Activated CD4-positive, alpha-beta T cell treated with anti-CD3 and anti-CD28 coated beads, Interleukin-2, amount 50 U/mL, for 16 hours (primary cell): ENCODE data around the gene ARL1.
"Not testable (repeated sequence)": the region's sequence is repeated elsewhere in the genome, so short reads cannot be mapped to it uniquely, and the experiment has no call there.

Source experiments
- DNase-seq: peaks from one replicate; pipeline ENCODE4 v3.0.0-alpha.2; 2020

Gene ARL1

GRCh38 chr12:101407436-101408345 is at the start of gene ARL1:
ARL1 (minus strand) TSS chr12:101407772; CDS start chr12:101407645, 127 bp downstream.
- DNase-seq: peak; percentile 77

DNA sequence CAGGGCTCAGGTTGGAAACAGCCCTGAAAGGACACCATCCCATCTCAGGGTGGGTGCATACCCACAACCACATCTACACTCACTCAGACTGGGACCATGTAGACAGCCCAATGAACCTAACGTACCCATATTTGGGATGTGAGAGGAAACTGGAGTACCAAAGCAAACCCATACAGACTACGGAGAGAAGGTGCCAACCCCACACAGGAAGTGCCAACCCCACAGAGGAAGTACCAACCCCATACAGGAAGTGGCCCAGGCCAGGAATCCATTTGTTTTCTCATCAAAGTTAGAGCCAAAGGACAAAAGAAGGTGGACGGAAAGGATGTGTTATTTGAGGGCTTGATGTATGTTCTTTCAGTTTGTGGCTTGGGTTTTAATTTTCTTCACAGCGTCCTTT is 48.1 kb upstream of the ARL1 start:
- DNase-seq: peak; percentile 48

GRCh38 chr12:101441461-101442224 is 34.1 kb upstream of the ARL1 start:
- no peak for DNase-seq

GRCh38 chr12:101439236-101439635 is 31.7 kb upstream of the ARL1 start:
- no peak for DNase-seq

DNA sequence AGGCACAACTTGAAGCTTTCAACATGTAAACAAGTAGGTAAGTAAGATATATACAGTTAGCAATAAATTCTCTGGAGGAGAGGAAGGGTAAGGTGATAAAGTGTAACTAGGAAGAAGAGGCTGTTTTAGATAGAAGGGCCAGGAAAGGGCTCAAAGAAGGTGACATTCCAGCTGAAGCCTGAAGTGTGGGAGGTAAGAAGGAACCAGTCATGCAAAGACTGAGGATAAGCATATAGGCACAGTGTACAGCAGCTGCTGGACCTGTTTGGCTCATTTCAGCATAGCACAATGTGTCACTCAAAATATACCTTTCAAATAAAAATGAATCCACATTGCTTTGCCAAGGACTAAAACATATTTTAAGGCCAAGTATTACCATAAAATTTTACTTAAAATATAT is 28.6 kb upstream of the ARL1 start:
- DNase-seq: no peak

GRCh38 chr12:101430456-101430855 is 22.9 kb upstream of the ARL1 start:
- DNase-seq: no peak

GRCh38 chr12:101424620-101425019 is 17.0 kb upstream of the ARL1 start:
- DNase-seq: no peak

DNA sequence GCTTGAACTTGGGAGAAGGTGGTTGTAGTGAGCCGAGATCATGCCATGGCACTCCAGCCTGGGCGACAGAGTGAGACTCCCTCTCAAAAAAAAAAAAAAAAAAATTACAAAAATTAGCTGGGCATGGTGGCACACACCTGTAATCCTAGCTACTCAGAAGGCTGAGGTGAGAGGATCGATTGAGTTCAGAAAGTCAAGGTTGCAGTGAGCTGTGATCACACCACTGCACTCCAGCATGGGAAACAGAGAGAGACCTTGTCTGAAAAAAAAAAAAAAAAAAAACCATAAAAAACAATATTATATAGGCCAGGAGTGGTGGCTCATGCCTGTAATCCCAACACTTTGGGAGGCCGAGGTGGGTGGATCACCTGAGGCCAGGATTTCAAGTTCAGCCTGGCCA is 14.5 kb upstream of the ARL1 start:
- not testable (repeated sequence) for DNase-seq

GRCh38 chr12:101415228-101415627 is 7.7 kb upstream of the ARL1 start:
- DNase-seq: no peak

GRCh38 chr12:101414533-101415119 is 7.1 kb upstream of the ARL1 start:
- peak; percentile 56 for DNase-seq

DNA sequence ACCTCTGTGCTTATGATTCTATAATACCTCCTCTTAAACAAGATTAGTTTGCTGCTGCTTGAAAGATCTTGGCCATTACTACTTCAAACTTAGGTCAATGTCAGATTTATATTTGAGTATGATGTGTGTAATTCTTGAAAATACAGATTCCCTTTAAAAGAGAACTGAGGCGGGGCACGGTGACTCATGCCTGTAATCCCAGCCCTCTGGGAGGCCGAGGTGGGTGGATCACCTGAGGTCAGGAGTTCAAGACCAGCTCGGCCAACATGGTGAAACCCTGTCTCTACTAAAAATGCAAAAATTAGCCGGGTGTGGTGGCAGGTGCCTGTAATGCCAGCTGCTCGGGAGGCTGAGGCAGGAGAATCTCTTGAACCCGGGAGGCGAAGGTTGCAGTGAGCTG is 2.6 kb upstream of the ARL1 start:
- DNase-seq: not testable (repeated sequence)

DNA sequence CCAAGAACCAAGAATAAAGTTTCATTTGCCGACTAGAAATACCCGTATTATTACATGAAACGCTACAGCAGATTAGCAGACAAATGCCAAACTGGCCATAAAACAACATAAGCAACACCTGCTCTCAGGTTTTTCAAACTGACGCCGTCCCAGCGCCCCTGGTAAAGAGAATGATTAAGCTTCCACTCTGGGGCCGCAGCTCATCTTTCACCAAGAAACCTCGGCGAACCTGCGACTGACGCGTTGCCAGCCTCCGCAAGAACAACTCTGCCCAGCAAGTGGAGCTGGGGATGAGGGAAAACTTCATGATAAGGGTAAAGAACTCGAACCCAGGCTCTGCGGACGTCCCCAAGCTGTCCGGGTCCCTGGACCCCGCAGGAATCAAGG is 530 bp downstream of the ARL1 start:
- DNase-seq: no peak

DNA sequence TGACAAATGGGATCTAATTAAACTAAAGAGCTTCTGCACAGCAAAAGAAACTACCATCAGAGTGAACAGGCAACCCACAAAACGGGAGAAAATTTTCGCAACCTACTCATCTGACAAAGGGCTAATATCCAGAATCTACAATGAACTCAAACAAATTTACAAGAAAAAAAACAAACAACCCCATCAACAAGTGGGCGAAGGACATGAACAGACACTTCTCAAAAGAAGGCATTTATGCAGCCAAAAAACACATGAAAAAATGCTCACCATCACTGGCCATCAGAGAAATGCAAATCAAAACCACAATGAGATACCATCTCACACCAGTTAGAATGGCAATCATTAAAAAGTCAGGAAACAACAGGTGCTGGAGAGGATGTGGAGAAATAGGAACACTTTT is 16.4 kb downstream of the ARL1 start:
- DNase-seq: not testable (repeated sequence)

GRCh38 chr12:101379149-101379548 is 28.4 kb downstream of the ARL1 start:
- no peak for DNase-seq

- DNase-seq: peak; percentile 37
Measured at GRCh38 chr12:101375573-101375972, 32.0 kb downstream of the ARL1 start.

DNA sequence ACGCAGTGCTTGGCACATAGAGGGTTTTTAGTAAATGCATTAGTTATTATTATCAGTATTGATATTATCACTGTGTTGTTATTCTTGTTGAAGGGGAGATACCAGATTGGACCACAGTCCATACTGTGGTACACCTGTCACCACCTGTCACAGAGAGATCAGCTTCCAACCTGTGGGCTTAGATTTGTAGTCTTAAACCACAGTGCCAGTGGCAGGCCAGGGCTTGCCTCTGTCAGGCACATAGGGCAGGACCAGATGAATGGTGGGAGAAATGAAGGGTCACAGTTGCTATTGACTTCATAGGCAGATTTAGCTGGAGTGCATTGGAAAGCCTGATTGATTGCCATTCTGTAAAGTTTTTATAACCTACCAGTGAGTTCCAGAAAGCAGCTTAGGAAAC is 35.1 kb downstream of the ARL1 start:
- no peak for DNase-seq

- no peak for DNase-seq
Measured at GRCh38 chr12:101368016-101368415, 39.6 kb downstream of the ARL1 start.

DNA sequence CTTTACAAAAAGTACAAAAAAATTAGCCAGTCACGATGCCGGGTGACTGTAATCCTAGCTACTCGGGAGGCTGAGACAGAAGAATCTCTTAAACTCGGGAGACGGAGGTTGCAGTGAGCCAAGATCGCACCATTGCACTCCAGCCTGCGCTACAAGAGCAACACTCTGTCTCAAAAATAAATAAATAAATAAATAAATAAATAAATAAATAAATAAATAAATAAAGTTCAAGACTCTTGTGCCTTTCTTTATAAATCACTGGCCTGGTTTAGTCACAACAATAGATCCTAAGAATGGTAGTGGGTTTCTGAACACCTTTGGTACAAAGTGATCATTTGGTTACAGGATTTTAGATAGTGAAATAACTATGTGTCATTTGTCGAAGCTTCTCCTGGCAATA is 46.1 kb downstream of the ARL1 start:
- DNase-seq: no peak

DNA sequence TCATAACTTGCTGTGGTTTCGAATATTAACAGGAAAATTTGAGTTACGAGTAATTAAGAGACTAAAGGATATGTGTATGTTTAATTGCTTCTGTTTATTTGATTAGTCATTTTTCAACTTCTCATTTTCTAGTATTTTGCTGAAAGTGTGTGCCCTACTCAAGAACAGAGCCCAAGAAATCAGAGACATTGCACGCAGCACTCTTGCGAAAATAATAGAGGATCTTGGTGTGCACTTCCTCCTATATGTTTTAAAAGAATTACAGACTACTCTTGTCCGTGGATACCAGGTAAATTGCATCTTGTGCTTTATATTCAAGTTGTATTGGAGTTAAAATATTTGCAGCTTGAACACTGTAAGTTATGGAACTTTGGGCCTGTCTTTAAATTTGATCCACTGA is 50.8 kb downstream of the ARL1 start:
- no peak for DNase-seq

GRCh38 chr12:101351682-101352081 is 55.9 kb downstream of the ARL1 start:
- no peak for DNase-seq

GRCh38 chr12:101343893-101344292 is 63.7 kb downstream of the ARL1 start:
- DNase-seq: no peak
